Measurements from ENCODE around the gene ADCY5. TPM values are rescaled to one million over a fixed set of nuclear protein-coding genes. Genes with fewer than 3 reads are reported as not detected.

Gene ADCY5
- total RNA-seq, 4 donors from 2014 or later = 14.0 to 86.8 (median 41.5) TPM

DNA sequence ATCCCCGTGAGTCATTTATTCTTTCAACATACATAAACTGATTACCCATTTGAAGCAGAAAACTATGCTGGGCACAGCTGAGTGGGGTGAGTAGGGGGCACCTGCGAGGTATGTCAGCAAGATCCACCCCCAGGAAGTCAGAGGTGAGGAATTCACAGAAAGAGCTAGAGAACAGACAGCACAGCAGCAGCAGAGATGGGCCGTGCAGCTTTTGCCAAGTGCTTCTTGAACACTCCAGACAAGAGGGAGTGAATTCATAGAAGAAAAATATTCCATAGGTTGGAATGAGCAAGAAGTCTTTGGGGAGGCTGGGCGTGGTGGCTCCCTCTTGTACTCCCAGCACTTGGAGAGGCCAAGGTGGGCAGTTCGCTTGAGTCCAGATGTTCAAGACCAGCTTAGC lies 9.4 kb upstream of the ADCY5 start:
- DNase-seq (ENCODE audit: low spot score) = no peak
- ATAC-seq (ENCODE audit: low FRiP score) = no peak
- TF ChIP-seq, protein P1, sequence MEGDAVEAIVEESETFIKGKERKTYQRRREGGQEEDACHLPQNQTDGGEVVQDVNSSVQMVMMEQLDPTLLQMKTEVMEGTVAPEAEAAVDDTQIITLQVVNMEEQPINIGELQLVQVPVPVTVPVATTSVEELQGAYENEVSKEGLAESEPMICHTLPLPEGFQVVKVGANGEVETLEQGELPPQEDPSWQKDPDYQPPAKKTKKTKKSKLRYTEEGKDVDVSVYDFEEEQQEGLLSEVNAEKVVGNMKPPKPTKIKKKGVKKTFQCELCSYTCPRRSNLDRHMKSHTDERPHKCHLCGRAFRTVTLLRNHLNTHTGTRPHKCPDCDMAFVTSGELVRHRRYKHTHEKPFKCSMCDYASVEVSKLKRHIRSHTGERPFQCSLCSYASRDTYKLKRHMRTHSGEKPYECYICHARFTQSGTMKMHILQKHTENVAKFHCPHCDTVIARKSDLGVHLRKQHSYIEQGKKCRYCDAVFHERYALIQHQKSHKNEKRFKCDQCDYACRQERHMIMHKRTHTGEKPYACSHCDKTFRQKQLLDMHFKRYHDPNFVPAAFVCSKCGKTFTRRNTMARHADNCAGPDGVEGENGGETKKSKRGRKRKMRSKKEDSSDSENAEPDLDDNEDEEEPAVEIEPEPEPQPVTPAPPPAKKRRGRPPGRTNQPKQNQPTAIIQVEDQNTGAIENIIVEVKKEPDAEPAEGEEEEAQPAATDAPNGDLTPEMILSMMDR (IDR thresholded peaks at IDR 0.05) = no peak

DNA sequence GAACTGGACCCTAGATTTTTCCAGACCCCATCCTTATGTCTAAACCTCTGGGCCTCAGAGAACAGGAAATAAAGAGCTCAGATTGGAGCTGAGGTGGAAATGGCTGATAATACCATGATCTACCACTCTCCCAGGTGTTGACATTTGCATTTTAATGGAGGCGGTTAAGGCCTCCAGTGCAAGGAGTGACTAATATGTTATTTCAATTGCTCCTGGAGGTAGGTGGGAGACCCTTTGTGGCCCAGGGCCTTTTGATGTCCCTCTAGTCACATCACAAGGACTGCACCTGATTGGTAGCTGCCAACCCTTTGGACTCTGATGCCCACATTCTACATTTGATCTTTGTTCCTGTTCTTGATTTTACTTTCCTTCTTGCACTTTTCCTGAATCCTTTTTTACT lies 9.0 kb upstream of the ADCY5 start:
- ATAC-seq (ENCODE audit: low FRiP score) (no peak), DNase-seq (ENCODE audit: low spot score) (no peak)
- TF ChIP-seq, protein P1 (IDR thresholded peaks at IDR 0.05) = no peak

DNA sequence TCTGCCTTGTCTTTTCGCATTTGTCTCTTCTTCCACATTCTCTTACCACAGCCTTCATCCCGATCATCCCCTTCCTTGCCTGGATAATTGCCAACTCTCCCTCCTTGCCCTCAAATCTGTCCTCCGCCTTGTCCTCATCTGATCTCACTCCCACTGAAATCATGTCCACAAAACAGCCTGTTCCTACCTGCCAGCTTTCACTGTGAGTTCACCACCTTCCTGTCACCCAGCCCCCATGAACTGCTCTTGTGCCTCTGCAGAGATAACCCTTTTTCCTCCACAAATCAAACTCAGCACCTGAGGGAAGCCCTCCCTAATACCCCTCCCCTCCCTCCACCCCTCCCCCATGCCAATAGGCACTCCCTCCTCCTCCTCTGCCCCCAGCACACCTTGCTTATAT lies 4.8 kb upstream of the ADCY5 start:
- TF ChIP-seq, protein P1 (IDR thresholded peaks at IDR 0.05) = no peak
- DNase-seq (ENCODE audit: low spot score) = no peak
- ATAC-seq (ENCODE audit: low FRiP score) = no peak

DNA sequence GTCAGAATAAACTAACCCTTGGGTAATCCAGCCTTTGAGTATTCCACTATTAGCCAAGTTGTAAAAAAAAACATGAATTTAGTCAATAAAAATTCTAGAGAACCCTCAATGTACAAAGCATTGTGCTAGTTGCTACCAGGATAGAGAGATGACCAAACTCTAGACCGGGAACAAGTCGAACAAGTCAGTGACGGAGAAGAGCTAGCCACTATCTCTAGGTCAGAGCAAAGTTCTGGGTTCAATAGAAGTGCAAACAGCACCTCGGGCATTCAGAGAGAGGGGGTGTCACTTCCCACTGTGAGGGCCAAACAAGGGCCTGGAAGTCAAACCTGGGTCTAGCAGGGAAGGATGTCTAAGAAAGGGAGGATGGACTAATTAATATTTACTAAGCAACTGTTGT lies 2.3 kb upstream of the ADCY5 start:
- ATAC-seq (ENCODE audit: low FRiP score) (no peak), DNase-seq (ENCODE audit: low spot score) (no peak)
- TF ChIP-seq, protein P1 (IDR thresholded peaks at IDR 0.05) = no peak

DNA sequence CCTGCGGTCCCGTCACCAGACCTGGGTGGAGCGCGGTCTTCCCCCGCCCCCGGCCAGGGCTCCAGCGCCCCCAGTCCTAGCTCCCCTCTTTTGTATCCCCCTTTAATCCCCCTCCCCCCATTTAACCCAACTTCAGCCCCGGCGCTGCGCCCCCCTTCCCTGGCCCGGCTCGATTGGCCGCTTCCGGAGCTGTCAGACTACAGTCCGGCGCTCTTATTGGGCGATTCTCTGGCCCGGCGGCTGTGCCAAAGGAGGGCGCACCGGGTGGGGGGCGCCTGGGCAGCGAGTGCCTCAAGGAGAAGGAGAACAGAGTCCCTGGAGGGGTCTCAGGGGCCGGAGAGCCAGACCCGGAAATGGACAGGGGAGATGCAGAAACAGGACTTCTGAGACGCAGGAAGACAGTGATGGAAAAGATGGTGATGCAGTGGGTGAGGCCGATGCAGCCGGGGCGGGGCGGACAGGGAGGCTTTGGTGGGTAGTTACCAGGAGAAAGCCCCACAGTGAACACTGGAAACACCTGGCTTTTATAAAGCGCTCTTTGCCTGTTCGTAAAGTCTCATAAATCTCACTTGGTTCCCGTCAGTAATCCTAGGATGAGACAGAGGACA lies 1.2 kb upstream of the ADCY5 start:
- ATAC-seq (ENCODE audit: low FRiP score) = peak; percentile 39
- DNase-seq (ENCODE audit: low spot score) = no peak
- TF ChIP-seq, protein P1 (IDR thresholded peaks at IDR 0.05) = no peak

DNA sequence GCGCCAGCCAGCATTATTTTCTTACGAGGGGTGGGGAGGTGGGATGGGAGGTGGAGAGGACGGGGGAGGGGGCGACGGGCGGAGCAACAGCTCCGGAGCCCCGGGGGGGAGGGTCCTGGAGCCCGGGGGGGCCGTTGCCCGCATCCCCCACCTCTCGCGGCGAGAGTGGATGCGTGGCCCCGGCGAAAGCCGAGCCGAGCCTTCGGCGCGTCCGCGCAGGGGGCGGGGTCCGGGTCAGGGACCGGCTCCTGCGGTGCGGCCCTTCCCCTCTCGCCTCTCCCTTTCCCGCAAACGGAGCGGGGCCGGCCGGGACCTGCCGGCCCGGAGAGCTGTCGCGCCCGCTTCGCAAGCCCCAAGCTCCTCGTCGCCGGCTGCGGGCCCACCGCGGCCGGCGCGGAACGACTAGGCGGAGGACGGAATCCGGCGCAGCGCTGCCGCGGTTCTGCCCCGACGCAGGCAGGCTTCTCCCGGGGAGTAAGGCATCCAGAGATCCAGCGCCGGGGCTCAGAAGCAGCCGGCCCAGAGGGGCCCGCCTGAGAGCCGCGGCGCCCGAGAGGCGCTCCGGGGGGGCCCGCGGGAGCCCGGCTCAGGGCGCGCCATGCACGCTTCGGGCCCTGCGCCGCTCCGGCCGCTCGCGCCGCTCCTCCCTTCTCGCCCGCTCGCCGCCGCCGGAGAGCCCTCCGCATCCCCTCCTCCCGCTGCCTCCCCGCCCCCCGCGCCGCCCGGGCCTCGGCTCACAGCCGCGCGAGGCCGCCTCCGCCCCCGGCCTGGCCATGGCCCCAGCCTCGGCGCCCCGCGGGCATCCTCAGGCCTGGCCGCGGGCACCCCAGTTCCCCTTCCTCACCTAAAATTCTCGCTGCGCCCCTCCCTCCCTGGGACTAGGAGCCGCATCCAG lies 459 bp upstream of the ADCY5 start:
- ATAC-seq (ENCODE audit: low FRiP score) = peak; percentile 66
- no peak for DNase-seq (ENCODE audit: low spot score)
- TF ChIP-seq, protein P1 (IDR thresholded peaks at IDR 0.05) = no peak
